HG03521 (cell line): ENCODE results near the gene PDIA2.
"Not testable (repeated sequence)": the region's sequence is repeated elsewhere in the genome, so short reads cannot be mapped to it uniquely, and the experiment has no call there.

Source experiments
- ATAC-seq: cut with Tn5 transposase; IDR thresholded peaks from one replicate; pipeline ENCODE4 v1.9.1; 2021; ENCODE audit warnings: mild to moderate bottlenecking, moderate library complexity; ENCODE audit not compliant: unreplicated experiment

Gene PDIA2

GRCh38 chr16:263944-264343 is 19.0 kb upstream of the PDIA2 start:
- no peak for ATAC-seq

DNA sequence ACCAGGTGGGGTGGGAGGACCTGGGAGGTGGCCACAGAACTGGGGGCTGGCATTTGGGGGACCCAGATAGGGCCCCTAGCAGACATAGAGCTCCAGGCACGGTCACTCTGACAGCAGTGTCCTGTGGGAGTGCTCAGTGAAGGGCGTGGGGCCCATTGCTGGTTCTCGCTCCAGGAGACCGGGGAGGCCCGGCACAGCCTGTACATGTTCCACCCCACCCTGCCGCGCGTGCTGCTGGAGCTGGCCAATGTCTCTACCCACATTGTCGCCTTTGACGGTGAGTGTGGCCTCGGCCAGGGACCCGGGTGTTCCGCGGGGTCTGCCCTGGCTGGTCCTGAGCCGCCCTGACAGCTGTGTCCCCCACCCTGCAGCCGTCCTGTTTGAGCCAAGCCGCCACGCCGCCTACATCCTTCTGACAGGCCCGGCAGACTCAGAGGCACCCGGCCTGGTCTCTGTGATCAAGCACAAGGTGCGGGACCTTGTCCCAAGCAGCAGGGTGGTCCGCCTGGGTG is 18.5 kb upstream of the PDIA2 start:
- ATAC-seq, result no peak

GRCh38 chr16:265002-265529 is 17.9 kb upstream of the PDIA2 start:
- ATAC-seq, result no peak

- no peak for ATAC-seq
Observed at GRCh38 chr16:265711-266110, 17.3 kb upstream of the PDIA2 start.

GRCh38 chr16:266258-267164 is 16.5 kb upstream of the PDIA2 start:
- ATAC-seq, result no peak

DNA sequence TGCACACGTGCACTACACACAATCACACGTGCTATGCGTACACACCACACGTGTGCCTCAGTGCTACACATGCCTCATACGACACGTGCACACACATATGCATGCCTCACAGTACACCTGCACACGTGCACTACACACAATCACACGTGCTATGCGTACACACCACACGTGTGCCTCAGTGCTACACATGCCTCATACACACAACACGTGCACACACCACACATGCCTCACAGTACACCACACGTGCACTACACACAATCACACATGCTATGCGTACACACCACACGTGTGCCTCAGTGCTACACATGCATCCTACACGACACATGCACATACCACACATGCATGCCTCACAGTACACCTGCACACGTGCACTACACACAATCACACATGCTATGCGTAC is 15.4 kb upstream of the PDIA2 start:
- not testable (repeated sequence) for ATAC-seq

- no peak for ATAC-seq
Observed at GRCh38 chr16:268141-269053, 14.6 kb upstream of the PDIA2 start.

GRCh38 chr16:269061-269796 is 13.7 kb upstream of the PDIA2 start:
- no peak for ATAC-seq

DNA sequence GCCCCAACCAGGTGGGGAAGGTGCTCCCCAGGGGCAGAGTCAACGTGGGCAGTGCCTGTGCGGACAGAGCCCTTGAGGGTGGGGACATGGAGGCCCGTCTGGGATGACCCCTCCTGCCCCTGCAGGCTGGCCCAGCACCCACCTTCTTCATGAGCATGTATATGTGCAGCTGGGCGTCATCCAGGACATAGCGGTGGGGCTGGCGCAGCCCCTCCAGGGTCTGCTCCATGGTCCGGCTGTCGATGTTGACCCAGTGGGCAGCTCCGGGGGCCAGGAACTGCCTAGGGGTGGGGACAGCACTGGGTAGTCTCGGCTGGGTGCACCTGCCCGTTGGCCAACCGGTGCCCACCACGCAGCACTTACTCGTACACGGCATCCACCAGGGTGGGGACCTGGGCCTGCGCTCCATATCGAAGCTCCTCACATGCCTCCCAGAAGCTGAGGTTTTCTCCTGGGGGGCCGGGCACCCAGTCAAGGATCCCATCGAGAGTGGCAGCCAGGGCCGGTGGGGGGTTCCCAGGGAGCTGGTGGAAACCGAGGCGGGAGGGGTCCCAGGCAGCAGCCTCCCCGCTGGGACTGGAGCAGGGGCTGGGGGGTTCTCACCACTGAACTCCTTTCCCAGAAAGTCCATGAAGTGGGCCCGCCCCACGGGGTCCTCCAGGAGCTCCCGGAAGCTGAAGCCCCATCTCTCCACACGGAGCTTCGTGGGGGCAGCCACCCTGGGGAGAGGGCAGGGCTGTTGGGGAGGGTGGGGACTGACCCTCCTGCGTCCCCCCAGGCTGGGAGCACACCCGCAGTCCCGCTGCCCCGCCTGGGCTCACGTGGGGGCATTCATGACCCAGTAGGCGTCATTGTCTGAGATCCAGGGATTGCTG is 12.3 kb upstream of the PDIA2 start:
- no peak for ATAC-seq

DNA sequence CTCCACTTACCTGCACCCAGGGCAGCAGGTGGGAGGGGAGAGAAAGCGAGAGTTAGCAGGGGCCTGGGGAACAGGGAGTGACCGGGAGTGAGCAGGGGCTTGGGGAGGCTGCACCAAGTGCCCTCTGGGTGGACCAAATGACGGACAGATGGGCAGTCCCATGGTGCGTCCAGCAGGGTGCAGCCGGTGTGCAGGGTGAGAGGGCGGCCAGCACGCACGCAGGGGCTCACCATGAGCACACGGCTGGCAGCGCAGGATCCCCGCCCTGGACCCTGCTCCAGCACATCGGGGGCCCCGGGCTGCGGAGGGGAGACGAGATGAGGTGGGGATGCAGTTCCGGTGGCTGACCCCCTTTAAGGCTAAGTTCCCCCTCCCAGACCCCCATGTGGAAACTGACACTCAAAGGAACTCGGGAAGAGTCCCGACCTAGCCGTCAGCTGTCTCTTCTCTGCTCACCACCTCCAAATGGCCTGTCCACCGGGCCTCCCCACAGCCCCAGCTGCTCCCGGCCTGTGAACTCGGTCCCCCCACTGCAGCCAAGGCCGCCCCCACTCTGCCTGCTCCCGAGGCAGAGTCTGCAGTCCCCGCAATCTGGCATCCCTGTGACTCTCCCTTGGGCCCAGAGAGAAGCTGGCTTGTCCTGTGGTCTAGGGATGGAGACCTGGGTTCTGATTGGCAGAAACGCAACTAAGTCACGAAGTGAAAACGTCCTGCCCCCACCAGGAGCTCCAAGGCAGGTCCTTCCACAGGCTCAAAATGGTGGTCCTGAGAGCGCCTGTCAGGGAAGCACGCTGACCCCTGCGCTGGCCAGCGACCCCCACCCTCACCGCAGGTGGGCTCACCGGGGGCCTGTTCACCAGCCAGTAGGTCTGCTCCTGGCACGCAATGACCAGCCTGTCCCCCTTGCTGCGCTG is 10.1 kb upstream of the PDIA2 start:
- no peak for ATAC-seq

DNA sequence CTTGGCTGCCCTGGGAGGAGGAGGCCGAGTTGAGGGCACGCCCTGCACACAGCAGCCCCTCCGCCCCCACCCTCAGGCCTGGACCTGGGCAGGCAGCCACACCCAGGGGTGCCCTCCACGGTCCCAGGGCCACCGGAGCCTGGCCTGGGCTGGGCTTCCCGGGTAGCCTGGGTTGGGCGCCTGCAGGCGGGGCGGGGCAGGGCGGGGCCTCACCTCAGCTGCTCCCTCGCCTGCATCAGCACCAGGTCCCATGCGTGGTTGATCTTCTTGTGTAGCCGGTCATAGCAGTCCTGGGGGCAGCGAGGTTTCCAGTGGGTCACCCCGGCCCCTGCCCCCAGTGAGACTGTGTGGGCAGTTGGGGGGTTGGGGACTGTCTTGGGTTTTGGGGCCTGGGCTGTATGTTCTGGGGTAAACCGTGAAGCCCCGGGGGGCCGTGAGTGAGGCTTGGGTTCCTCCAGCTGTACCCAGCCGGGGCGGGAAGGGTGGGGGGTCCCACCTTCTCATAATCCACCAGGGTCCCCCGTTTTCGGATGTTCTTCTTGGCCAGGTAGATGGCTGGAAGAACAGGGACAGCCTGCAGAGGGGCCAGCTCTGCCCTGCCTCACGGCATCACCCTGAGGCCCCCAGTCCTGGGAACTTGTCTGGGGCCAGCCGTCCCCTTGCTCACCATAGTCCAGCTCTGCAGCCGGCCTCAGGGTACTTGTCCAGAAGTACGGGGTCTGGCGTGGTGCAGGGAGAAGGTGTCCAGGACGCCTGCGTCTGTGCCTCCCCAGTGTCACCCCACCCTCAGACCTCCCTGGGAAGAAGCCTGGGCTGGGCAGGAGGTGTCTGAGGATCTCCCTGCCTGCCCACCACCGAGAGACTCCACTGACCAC is 9.2 kb upstream of the PDIA2 start:
- ATAC-seq, result no peak

DNA sequence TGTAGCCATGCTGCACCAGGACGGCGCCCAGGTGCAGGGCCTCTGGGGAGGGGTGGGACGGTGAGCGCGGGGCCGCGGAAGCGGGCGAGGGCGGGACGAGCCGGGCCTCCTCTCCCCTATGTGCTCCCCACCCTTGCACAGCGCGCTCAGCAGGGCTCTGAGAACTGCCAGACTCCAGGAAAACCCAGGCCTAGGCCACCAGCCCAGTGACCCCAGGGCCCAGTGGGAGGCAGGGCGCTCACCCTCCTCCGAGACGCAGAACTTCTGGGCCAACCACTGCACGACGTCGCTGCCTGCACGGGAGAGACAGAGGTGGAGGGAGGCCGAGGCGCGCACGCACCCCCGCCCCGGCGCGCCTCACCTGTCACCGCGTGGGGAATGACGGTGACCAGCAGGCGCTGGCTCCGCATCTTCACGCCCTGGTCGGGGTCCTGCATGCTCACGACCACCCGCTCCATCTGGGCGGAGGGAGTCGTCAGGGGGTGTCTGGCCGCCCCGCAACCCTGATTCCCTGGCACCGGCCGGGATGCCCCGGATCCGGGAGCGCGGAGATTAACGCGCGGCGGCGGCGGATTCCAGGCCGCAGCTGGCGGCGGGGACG is 7.8 kb upstream of the PDIA2 start:
- ATAC-seq, result no peak

GRCh38 chr16:275786-276232 is 7.2 kb upstream of the PDIA2 start, which contains the start of gene RGS11:
Gene RGS11, minus strand, starts transcription at chr16:275944. Its CDS starts 33 bp downstream, at chr16:275911.
- no peak for ATAC-seq

DNA sequence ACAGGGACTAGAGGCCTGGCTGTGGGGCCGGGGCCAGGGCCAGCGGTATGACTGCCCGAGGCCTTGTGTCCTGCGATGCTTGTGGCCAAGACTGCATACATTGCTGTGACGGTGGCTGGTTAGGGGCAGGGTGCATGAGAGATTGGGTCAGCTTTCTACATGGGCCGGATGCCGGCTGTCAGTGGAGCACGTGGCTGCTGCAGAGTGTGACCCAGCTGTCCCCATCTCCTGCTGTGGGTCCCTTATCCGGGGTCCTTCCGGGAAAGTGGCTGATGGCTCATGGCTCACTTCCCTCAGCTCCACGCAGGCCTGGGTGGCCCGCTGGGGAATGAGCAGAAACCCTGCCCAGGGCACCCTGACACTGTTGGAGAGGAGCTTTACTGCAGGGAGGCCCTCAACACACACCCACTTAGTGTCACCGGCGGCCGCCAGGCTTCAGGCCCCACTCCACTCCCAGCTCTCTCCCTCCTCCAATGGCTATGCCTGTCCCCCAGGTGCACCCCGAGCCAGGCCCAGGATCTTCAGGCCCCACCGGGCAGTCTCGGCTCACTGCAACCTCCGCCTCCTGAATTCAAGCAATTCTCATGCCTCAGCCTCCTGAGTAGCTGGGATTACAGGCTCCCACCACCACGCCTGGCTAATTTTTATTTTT is 6.4 kb upstream of the PDIA2 start:
- no peak for ATAC-seq

DNA sequence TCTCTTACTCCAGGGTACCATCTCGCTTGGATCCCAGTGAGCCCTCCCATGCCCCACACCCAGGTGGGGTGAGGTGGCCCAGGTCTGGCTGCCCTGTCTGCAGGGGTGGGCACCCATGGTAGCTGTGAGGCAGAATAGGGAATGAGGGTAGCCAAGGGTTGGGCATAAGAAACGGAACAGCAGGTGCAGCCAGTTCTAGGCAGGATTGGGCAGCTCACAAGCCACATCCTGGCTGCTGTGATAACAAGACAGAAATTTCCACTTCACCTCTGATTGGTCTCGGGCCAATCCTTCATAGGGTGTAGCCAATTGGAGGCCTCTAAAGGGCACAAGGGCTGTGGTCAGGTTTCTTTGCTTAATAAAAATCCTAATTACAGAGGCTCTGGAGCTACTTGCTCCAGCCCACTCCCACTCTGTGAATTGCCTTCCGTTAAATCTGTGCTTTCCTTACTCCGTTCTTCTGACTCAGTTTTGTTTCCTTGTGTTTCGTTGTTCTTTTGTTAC is 4.0 kb upstream of the PDIA2 start:
- ATAC-seq, result no peak

GRCh38 chr16:279531-279930 is 3.4 kb upstream of the PDIA2 start:
- ATAC-seq, result no peak
